Measurements from ENCODE around the gene AVP.

The AVP gene

GRCh38 chr20:3102575-3103368 lies 18.2 kb upstream of the AVP start:
- DNase-seq (ENCODE audit: low spot score): no peak
- no peak for TF ChIP-seq CTCF (IDR thresholded peaks at IDR 0.05; ENCODE audit: extremely low read depth, insufficient read depth, missing control alignments)
- in situ Hi-C loops (cut with MboI; ENCODE audit: low pct_unique_long_range_greater_than_20kb, low sequenced_read_pairs, unreplicated experiment): no loop called here

DNA sequence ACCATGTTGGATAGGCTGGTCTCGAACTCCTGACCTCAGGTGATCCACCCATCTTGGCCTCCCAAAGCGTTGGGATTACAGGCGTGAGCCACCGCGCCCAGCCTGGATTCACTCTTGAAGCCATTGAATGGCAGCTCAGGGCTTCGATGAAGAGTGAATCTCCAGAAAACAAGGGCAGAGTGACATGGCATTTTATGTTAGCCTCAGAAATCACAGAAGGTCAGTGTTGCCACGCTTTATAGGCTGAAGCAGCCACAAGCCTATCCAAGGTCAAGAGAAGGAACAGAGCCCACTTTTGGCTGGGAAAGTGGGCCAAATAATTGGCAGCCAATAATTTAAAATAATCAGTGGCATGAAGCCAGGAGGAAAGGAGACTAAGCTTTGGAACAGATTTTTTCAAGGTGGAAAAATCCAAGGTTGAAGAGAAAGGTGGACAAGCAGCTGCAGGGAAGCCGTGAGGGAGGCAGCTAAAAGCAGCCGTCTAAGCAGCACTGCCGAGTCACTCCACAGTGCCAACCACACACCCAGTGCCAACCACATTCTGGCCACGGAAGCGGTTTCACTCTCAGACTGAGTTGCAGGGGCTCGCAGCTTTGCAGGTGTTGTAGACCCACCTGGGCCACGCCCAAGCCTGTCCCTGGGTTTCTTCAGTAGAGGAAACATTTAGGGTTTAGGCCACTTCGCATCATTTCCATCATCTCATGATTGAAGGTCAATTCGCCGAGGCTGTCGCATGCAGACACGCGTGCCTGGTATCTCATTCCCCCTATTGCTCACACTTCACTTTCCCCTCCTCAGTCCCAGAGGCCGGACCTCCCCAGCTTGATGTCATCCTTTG lies 17.4 kb upstream of the AVP start:
- no peak for DNase-seq (ENCODE audit: low spot score)
- no peak for TF ChIP-seq CTCF (IDR thresholded peaks at IDR 0.05; ENCODE audit: extremely low read depth, insufficient read depth, missing control alignments)
- in situ Hi-C loops (cut with MboI; ENCODE audit: low pct_unique_long_range_greater_than_20kb, low sequenced_read_pairs, unreplicated experiment): no loop called here

- TF ChIP-seq CTCF (IDR thresholded peaks at IDR 0.05; ENCODE audit: extremely low read depth, insufficient read depth, missing control alignments): no peak
- in situ Hi-C loops (cut with MboI; ENCODE audit: low pct_unique_long_range_greater_than_20kb, low sequenced_read_pairs, unreplicated experiment): no loop called here
- DNase-seq (ENCODE audit: low spot score): no peak
These were observed 16.7 kb upstream of the AVP start for GRCh38 chr20:3101251-3101650.

GRCh38 chr20:3100480-3100879 lies 16.0 kb upstream of the AVP start:
- in situ Hi-C loops (cut with MboI; ENCODE audit: low pct_unique_long_range_greater_than_20kb, low sequenced_read_pairs, unreplicated experiment): no loop called here
- DNase-seq (ENCODE audit: low spot score): no peak
- no peak for TF ChIP-seq CTCF (IDR thresholded peaks at IDR 0.05; ENCODE audit: extremely low read depth, insufficient read depth, missing control alignments)

- in situ Hi-C loops (cut with MboI; ENCODE audit: low pct_unique_long_range_greater_than_20kb, low sequenced_read_pairs, unreplicated experiment): no loop called here
- no peak for DNase-seq (ENCODE audit: low spot score)
- no peak for TF ChIP-seq CTCF (IDR thresholded peaks at IDR 0.05; ENCODE audit: extremely low read depth, insufficient read depth, missing control alignments)
These were observed 10.5 kb upstream of the AVP start for GRCh38 chr20:3094848-3095629.

- in situ Hi-C loops (cut with MboI; ENCODE audit: low pct_unique_long_range_greater_than_20kb, low sequenced_read_pairs, unreplicated experiment): no loop called here
- no peak for TF ChIP-seq CTCF (IDR thresholded peaks at IDR 0.05; ENCODE audit: extremely low read depth, insufficient read depth, missing control alignments)
- DNase-seq (ENCODE audit: low spot score): no peak
These were observed 9.4 kb upstream of the AVP start for GRCh38 chr20:3093861-3094361.

Measured in GM13977 (cell line).